GM23248 (cell line): ENCODE measurements around the gene TAF1B. TPM values are rescaled to one million over a fixed set of nuclear protein-coding genes. Genes with fewer than 3 reads are reported as not detected.
A peak's percentile ranks its signal among the peaks of the same experiment; 100 is the strongest.

ENCODE experiments used
- DNase-seq: peaks from one replicate; pipeline ENCODE4 v3.0.0-alpha.2; 2015
- H2AFZ ChIP-seq: fragments of 200-600 bp; sonication (generic); 2 replicates; pipeline ENCODE4 v1.6.1; 2016; ENCODE audit warnings: antibody characterized with exemption
- H3F3A ChIP-seq: fragments of 200-600 bp; sonication (generic); 2 replicates; pipeline ENCODE4 v1.6.1; 2016; ENCODE audit warnings: mild to moderate bottlenecking, antibody characterized with exemption, mixed run types; ENCODE audit not compliant: insufficient read depth
- H3K27ac ChIP-seq: fragments of 200-600 bp; sonication (generic); 2 replicates; pipeline ENCODE4 v1.5.1; 2016; ENCODE audit warnings: mild to moderate bottlenecking
- H3K27me3 ChIP-seq: fragments of 200-600 bp; sonication (generic); replicated peaks from 2 replicates; pipeline ENCODE4 v1.6.1; 2016; ENCODE audit warnings: mild to moderate bottlenecking; ENCODE audit not compliant: insufficient read depth
- H3K36me3 ChIP-seq: fragments of 200-600 bp; sonication (generic); 2 replicates; pipeline ENCODE4 v1.6.1; 2016; ENCODE audit warnings: low read depth, mild to moderate bottlenecking
- H3K4me1 ChIP-seq: fragments of 200-600 bp; sonication (generic); 2 replicates; pipeline ENCODE4 v1.6.1; 2016; ENCODE audit warnings: mild to moderate bottlenecking; ENCODE audit not compliant: insufficient read depth
- H3K4me2 ChIP-seq: fragments of 200-600 bp; sonication (generic); one replicate; pipeline ENCODE4 v1.6.1; 2016; ENCODE audit warnings: mild to moderate bottlenecking; ENCODE audit not compliant: unreplicated experiment
- H3K4me3 ChIP-seq: fragments of 200-600 bp; sonication (generic); 2 replicates; pipeline ENCODE4 v1.5.1; 2016; ENCODE audit warnings: mild to moderate bottlenecking
- H3K79me2 ChIP-seq: fragments of 200-600 bp; sonication (generic); 2 replicates; pipeline ENCODE4 v1.6.1; 2016; ENCODE audit warnings: mild to moderate bottlenecking; ENCODE audit not compliant: insufficient read depth
- H3K9ac ChIP-seq: fragments of 200-600 bp; sonication (generic); 2 replicates; pipeline ENCODE4 v1.6.1; 2016; ENCODE audit warnings: mild to moderate bottlenecking
- H3K9me2 ChIP-seq: fragments of 200-600 bp; sonication (generic); 2 replicates; pipeline ENCODE4 v1.6.1; 2016; ENCODE audit warnings: mixed run types, mild to moderate bottlenecking, moderate library complexity; ENCODE audit not compliant: insufficient read depth
- H3K9me3 ChIP-seq: fragments of 200-600 bp; sonication (generic); one replicate; pipeline ENCODE4 v1.6.1; 2017; ENCODE audit warnings: low read depth
- H4K20me1 ChIP-seq: fragments of 200-600 bp; sonication (generic); 2 replicates; pipeline ENCODE4 v1.6.0; 2016; ENCODE audit not compliant: insufficient read depth
- EZH2 ChIP-seq: fragments of 200-600 bp; sonication (generic); IDR thresholded peaks from 2 replicates; pipeline ENCODE4 v1.6.1; 2018; ENCODE audit warnings: antibody characterized with exemption, mild to moderate bottlenecking; ENCODE audit not compliant: insufficient read depth, poor library complexity, severe bottlenecking
- EZH2phosphoT487 ChIP-seq: fragments of 200-600 bp; sonication (generic); IDR thresholded peaks from 2 replicates; pipeline ENCODE4 v1.6.1; 2018; ENCODE audit warnings: antibody characterized with exemption, moderate library complexity, mild to moderate bottlenecking, low read depth; ENCODE audit not compliant: insufficient read depth
- WGBS, 2 experiments: methylation state at CpG; one replicate each; pipeline ENCODE4 v1.1.6; 2015 to 2017; ENCODE audit warnings: low lambda C conversion rate in 2 of 2, low coverage in 1 of 2; ENCODE audit errors: missing lambda C conversion rate in 2 of 2; 5-methylcytosine and 5-hydroxymethylcytosine counted together
- in situ Hi-C: fragments of 300-500 bp; cut with MboI; formaldehyde crosslinking; loops from 2 replicates; pipeline ENCODE4 v1.15.0; 2020
- polyA plus RNA-seq: library from polyadenylated mRNA; unstranded; fragments of >200 nt; fragmentation: Nextera tagmentation; extraction: Ambion mirVana; gene quantifications from 2 replicates; pipeline ENCODE4 v1.2.1, GENCODE V29; 2016
- total RNA-seq: library from RNA; depleted of rRNA; stranded (reverse); fragments of >200 nt; shearing (Covaris generic); gene quantifications from 2 replicates; pipeline ENCODE4 v1.2.3, GENCODE V29; 2014

Gene TAF1B
- total and polyA plus RNA-seq, 2 experiments from 2014 or later = 16.6 to 27.0 TPM

DNA sequence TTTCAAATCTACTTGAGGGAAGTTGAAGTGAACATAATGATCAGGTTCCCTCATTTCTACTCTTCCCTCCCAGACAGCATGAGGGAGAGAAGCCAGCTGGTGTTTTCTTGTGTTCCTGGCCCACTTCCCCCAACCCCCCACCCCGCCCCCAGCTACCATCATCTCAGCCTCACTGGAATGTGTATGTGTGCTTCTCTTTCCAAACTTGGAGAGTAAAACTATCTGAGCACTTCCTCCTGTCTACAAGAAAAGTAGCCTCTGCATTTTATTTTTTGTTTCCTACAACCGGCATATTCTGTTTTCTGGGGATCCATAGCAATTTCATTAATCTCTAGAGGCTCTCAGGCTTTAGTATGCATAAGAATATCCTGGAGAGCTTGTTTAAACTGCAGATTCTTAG, 54.6 kb downstream of the TAF1B start:
- H3K4me2 ChIP-seq = peak overlapping the region; percentile 88
- H4K20me1 ChIP-seq = no peaks in the 10 kb centered on the region
- H3K36me3 ChIP-seq = no peaks in the 10 kb centered on the region
- H3K4me3 ChIP-seq = peak overlapping the region; percentile 52
- no peaks in the 10 kb centered on the region for H3K9me2 ChIP-seq
- no peaks in the 10 kb centered on the region for H3K27me3 ChIP-seq
- no peaks in the 10 kb centered on the region; the same call in 1 of the 2 replicates for H3K79me2 ChIP-seq
- peak overlapping the region; percentile 61 for H3K27ac ChIP-seq
- peaks cover 24% of the 10 kb centered on the region for H3K4me1 ChIP-seq
- H3F3A ChIP-seq = peaks cover 20% of the 10 kb centered on the region
- DNase-seq = peak; percentile 31
- no peaks in the 10 kb centered on the region for H3K9me3 ChIP-seq
- peak overlapping the region; percentile 50 for H3K9ac ChIP-seq
- in situ Hi-C loops = no loop called here
- TF ChIP-seq EZH2phosphoT487 (no peak), EZH2 (no peak)
- 55 to 60% methylated on average over 2 of the region's 2 CpGs for WGBS, 2 experiments
- peak overlapping the region; percentile 51 for H2AFZ ChIP-seq

DNA sequence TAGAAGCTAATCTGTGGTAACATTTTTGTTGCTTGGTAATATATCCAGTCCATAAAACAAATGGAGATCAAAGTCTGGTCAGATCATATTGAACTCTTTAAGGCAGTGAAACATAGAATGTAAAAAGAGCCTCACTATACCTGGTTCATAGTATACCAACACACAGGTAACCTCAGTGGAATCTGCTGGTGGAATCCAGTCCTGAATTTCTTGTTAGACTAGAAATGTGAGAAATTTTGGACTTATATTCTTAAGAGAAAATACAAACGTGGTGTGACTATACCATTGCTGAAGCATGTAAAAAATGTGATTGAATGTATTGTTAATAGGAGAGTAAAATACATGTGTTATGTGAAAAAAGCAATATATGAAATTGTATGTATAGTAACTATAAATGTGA, 62.1 kb downstream of the TAF1B start:
- Histone ChIP-seq H2AFZ (no peak overlapping the region), H3K79me2 (no peaks in the 10 kb centered on the region), H3K4me1 (no peaks in the 10 kb centered on the region; the same call in 1 of the 2 replicates), H3K9me2 (no peaks in the 10 kb centered on the region), H3K36me3 (0 out of 2 replicates have a peak, but pooled peaks cover 11% of the 10 kb centered on the region), H3K4me3 (no peak overlapping the region), H3K9me3 (no peaks in the 10 kb centered on the region), H4K20me1 (no peaks in the 10 kb centered on the region), H3K27ac (no peak overlapping the region), H3K9ac (no peak overlapping the region), H3K27me3 (no peaks in the 10 kb centered on the region), H3F3A (peaks cover 5% of the 10 kb centered on the region; the same call in 1 of the 2 replicates), H3K4me2 (no peak overlapping the region)
- in situ Hi-C loops = no loop called here
- 93 to 98% methylated on average over 1 of the region's 1 CpG for WGBS, 2 experiments
- DNase-seq = no peak
- TF ChIP-seq EZH2phosphoT487 = no peak
- no peak for TF ChIP-seq EZH2

DNA sequence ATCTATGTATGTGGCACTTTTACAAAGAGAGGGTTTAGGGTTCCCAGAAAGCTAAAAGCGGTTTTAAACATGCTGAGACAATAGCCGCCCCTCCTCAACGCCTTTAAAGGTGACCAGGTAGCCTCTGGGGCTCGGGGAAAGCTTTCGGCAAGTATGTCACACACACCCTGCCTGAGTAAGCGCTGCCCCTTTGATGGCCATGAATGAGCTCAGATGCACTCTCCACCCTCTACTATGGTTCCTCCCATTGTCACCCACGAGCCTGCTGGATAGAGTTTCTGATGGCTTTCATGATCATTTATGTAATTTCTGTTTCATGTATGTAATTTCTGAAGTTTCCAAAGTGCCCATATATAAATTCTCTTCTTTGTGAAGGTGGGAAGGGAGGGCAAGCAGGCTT, 64.1 kb downstream of the TAF1B start:
- H3K9me3 ChIP-seq = no peaks in the 10 kb centered on the region
- no peaks in the 10 kb centered on the region for H3K27me3 ChIP-seq
- DNase-seq = no peak
- no peaks in the 10 kb centered on the region; the same call in 1 of the 2 replicates for H3K4me1 ChIP-seq
- H3K27ac ChIP-seq = no peak overlapping the region
- no peak overlapping the region for H2AFZ ChIP-seq
- no peak overlapping the region for H3K4me3 ChIP-seq
- in situ Hi-C loops = no loop called here
- 0 out of 2 replicates have a peak, but pooled peaks cover 15% of the 10 kb centered on the region for H3K36me3 ChIP-seq
- H3F3A ChIP-seq = peaks cover 5% of the 10 kb centered on the region; the same call in 1 of the 2 replicates
- 0 out of 2 replicates have a peak, but pooled peaks cover 4% of the 10 kb centered on the region for H4K20me1 ChIP-seq
- no peak overlapping the region for H3K9ac ChIP-seq
- H3K9me2 ChIP-seq = no peaks in the 10 kb centered on the region
- H3K4me2 ChIP-seq = no peak overlapping the region
- TF ChIP-seq EZH2 = no peak
- TF ChIP-seq EZH2phosphoT487 = no peak
- WGBS, 2 experiments = 87 to 89% methylated on average over 7 of the region's 7 CpGs
- H3K79me2 ChIP-seq = no peaks in the 10 kb centered on the region

DNA sequence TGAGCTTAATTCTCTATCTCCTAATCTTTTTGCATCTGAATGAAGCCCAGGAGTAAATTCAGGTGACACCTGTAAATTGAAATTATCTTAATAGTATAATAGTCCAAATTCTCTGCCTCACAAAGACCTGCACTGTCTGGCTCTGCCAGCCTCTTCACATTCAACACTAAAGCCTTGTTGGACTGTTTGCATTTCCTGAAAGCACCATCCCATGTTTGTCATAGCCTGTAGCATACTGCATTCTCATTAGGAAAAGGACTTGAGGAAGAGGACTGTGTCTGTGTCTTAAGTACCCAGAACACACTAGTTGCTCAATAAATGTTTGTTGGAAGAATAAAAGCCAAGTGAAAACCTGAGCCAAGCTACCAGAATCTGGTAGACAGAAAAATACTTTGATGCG, 65.4 kb downstream of the TAF1B start:
- in situ Hi-C loops = no loop called here
- Histone ChIP-seq H3K9me2 (no peaks in the 10 kb centered on the region), H3K79me2 (no peaks in the 10 kb centered on the region), H3K36me3 (peaks cover 27% of the 10 kb centered on the region), H3K4me3 (no peak overlapping the region), H3F3A (peaks cover 5% of the 10 kb centered on the region; the same call in 1 of the 2 replicates), H3K4me2 (no peak overlapping the region), H4K20me1 (0 out of 2 replicates have a peak, but pooled peaks cover 4% of the 10 kb centered on the region), H3K9ac (no peak overlapping the region), H3K27me3 (no peaks in the 10 kb centered on the region), H3K27ac (no peak overlapping the region), H2AFZ (no peak overlapping the region), H3K4me1 (no peaks in the 10 kb centered on the region; the same call in 1 of the 2 replicates), H3K9me3 (no peaks in the 10 kb centered on the region)
- TF ChIP-seq EZH2phosphoT487 (no peak), EZH2 (no peak)
- DNase-seq = no peak
- 96% methylated on average over 1 of the region's 1 CpG for WGBS, 2 experiments
